GM18907 (cell line): ENCODE results near the gene PUM2.
A peak's percentile ranks its signal among the peaks of the same experiment; 100 is the strongest.

Experiments used
- ATAC-seq: cut with Tn5 transposase; IDR thresholded peaks from one replicate; pipeline ENCODE4 v1.9.1; 2021; ENCODE audit warnings: mild to moderate bottlenecking, moderate library complexity; ENCODE audit not compliant: unreplicated experiment

The PUM2 gene

DNA sequence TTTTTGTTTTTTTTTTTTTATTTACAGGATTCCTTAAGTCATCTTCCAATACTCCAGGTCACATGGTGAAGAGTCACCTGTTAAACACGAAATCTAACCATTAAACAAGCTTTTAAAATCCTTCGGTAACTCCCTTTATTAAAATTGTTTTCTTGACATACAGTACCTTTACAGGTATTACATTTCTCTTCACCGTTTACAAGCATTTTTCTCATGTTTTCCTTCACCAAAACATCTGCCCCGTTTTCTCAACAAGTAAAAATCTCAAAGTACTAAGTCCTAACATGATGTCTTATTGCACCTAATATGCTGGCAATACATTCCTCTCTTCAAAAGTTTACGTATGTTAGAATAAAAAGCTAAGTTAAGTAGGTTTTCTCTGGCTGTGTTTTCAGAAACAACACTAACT is 1.1 kb downstream of the PUM2 start:
- ATAC-seq: no peak

DNA sequence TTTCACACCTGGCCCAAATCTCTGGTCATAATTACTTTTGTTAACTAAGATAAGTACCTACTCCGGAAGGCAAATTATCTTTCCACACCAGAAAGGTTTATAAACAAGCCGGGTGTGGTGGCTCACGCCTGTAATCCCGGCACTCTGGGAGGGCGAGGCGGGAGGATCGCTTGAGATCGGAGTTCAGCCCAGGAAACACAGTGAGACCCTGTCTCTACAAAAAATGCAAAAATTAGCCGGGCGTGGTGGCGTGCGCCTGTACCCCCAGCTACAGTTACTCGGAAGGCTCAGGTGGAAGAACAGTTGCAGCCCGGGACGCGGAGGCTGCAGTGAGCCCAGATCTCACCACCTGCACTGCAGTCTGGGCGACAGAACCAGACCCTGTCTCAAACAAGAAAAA is 2.1 kb downstream of the PUM2 start:
- ATAC-seq: no peak

GRCh38 chr2:20346565-20347381 is 3.9 kb downstream of the PUM2 start:
- no peak for ATAC-seq

GRCh38 chr2:20343128-20343527 is 7.5 kb downstream of the PUM2 start:
- no peak for ATAC-seq

DNA sequence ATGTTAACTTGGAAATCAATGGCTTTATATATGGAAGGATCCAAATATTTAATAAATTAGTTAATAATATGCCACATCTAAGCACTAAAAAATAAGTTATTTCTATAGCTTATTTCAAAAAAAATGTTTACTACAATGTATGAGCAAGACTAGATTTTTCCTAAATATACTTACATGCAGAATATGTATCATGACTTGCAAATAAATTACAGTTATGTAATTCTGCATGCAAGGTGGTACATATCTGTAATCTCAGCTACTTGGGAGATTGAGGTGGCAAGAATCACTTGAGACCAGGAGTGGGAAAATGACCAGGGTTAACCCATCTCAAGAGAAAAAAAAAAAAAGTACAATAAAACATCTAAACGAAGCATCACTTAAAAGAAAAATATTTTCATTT is 11.6 kb downstream of the PUM2 start:
- ATAC-seq: no peak

- no peak for ATAC-seq
These were observed 15.9 kb downstream of the PUM2 start for GRCh38 chr2:20334605-20335203.

- ATAC-seq: peak; percentile 71
These were observed 16.9 kb downstream of the PUM2 start for GRCh38 chr2:20333738-20334137.

DNA sequence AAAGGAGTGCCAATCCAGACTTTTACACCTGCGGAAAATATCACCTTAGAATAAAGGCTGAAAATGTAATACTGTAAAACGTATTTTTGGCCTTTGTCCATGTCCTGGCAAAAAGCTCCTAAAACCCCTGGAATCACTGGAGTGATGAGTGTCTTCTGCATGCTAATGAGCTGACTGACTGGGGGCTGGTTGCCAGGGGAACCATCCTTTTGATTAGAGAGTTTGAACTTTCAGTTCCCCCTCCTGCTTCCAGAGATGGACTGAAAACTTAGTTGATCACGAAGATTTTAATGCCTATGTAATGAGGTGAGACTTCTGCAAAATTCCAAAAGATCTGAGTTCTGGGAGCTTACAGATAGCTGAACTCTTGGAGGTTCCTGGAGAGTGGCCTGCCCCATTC is 20.5 kb downstream of the PUM2 start:
- no peak for ATAC-seq

- no peak for ATAC-seq
These were observed 23.3 kb downstream of the PUM2 start for GRCh38 chr2:20327370-20327769.

GRCh38 chr2:20326163-20326780 is 24.4 kb downstream of the PUM2 start:
- peak; percentile 73 for ATAC-seq

DNA sequence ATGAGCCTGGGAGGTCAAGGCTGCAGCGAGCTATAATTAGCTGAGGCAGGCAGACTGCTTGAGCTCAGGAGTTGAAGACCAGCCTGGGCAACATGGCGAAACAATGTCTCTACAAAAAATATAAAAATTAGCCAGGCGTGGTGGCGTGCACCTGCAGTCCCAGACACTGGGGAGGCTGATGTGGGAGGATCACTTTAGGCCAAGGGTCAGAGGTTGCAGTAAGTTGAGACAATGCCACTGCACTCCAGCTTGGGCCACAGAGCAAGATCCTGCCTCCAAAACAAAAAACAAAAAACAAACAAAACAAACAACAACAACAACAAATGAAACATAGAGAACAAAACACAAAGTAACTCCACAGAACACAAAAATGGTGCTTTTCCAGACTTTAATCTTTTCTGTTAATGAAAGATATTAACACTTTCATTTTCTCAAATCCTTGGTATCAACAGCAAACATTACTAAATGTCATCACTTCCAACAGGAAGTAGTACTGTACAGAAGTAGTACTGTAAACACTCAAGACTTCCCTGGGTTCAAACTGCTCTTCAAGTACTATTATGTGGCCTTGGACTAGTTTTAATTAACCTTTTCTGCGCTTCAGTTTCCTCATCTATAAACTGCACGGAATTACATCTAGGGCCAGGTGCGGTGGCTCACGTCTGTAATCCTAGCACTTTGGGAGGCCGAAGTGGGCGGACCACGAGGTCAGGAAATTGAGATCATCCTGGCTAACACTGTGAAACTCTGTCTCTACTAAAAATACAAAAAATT is 27.9 kb downstream of the PUM2 start:
- ATAC-seq: no peak

GRCh38 chr2:20317690-20318089 is 33.0 kb downstream of the PUM2 start:
- ATAC-seq: no peak

DNA sequence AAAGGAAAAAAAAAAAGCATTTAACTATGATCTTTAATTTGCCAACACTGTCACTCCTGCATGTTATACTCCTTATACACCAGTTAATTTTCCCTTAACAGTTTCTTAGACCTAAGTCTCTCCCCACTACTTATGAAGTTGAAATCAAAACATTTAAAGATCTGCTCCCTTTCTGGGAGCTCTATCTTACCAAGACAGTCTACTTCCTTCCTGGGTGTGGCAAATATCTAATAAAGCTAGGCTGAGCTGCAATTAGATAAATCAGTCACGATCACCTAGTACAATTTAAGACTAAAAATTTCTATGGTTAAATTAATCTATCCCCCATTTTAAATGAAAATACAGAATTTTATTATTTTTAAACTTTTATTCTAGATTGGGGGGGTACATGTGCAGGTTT is 33.4 kb downstream of the PUM2 start:
- ATAC-seq: no peak

- no peak for ATAC-seq
These were observed 35.8 kb downstream of the PUM2 start for GRCh38 chr2:20314562-20315501.

DNA sequence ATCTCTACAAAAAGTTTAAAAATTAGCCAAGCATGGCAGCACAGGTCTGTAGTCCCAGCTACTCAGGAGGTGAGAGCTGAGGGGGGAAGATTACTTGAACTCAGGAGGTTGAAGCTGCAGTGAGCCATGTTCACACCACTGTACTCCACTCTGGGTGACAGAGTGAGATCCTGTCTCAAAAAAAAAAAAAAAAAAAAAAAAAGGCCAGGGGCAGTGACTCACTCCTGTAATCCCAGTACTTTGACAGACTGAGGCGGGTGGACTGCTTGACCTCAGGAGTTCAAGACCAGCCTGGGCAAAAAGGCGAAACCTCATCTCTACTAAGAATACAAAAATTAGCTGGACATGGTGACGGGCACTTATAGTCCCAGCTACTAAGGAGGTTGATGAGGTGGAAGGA is 37.0 kb downstream of the PUM2 start:
- no peak for ATAC-seq

DNA sequence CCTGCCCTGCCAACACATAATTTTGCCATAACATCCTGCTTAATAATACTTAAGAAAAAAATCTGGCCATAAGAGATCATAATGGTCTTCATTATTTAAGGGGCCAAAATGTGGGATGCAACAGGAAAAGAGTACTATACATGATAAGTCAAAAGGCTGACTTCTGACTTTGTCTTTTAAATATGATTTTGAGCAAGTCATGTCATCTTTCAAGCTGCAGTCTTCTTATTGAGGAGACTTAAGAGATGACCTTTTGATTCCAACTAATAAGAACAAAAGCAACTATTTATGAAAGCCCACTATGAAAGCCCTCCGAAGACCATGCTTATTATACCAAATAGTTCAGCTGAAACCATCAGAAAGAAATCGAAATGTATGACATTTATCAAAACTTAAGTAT is 41.6 kb downstream of the PUM2 start:
- ATAC-seq: no peak

DNA sequence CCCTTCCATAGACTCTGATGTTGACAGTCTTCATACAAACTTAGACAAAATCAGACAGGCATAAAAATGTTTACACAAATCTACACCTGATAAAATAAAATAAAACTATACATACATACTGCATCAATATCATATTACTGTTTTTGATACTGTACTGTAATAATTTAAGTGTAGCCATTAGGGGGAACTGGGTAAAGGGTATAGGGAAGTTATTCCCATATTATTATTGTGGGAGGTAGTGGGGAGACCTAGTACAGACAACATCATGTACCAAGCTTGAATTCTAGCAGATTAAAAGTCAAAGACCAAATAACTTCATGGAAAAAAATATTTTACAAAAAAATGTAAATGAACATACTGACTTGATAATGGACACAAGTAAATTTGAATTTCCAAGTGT is 43.3 kb downstream of the PUM2 start:
- ATAC-seq: no peak

DNA sequence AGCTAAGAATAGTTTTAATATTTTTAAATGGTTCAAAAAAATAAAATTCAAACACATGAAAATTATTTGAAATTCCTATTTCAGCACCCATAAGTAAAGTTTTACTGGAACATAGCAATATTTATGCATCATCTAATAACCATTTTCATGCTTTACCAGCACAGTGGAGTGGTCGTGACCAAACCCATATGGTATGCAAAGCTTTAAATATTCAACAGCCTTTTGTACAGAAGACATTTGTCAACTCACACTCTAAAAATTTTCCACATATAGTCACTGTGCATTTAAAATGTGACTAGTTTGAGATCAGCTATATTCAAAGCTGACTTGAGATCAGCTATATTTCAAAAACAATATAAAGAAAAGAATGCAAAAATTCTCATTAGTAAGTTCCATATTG is 46.2 kb downstream of the PUM2 start:
- no peak for ATAC-seq

DNA sequence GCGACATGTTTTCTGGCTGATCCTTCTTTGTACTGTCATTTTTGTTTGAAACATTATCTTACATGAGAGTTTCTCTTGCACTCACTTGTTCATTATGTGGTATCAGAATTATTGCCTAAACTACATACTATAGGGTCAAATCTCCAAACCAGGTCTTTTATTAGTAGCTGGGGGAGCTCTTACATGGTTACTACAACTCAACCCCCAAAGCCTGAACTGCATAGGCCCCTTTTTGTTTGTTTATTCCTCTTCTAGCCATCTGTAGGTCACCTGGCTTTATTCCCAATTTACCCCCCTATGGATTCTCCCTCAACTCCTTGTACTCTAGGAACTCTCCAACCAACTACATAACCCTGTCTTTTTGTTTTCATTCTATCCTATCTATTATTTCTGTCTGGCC is 46.7 kb downstream of the PUM2 start:
- ATAC-seq: no peak

DNA sequence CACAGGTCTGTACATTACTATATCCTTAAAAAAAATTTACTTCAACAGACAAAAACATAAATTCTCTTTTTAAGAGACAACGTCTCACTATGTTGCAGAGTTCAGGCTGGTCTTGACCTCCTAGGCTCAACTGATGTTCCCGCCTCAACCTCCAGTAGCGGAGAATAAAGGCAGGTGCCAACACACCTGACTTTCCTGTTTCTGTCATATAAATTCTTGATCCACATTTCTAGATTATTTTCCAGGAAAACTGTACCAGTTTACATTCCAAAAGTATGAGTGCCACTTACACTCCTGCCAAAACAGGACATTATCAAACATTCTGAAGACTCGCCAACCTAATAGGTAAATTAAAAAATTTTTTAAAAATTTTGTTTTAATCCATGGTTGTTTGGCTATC is 48.6 kb downstream of the PUM2 start:
- ATAC-seq: no peak
